IMR-90 (cell line): ENCODE results near the gene MTIF3. TPM values are rescaled to one million over a fixed set of nuclear protein-coding genes. Genes with fewer than 3 reads are reported as not detected.

ENCODE experiments used
- ATAC-seq: fragments of 200-7000 bp; cut with Tn5 transposase; 2 replicates; pipeline ENCODE4 v1.9.1; 2020; ENCODE audit warnings: low read depth, mild to moderate bottlenecking, moderate library complexity
- BruUV-seq: library from RNA; stranded (reverse); fragments of 400-500 nt; replicated peaks from 2 replicates; lab custom pipeline; 2021; lab: Mats Ljungman, UMichigan
- CTCF ChIA-PET: fragments of 300-600 bp; formaldehyde crosslinking; extraction: SDS; loops from one replicate; lab custom pipeline; 2021; ENCODE audit warnings: antibody characterized with exemption; lab: Yijun Ruan, JAX
- POLR2A ChIA-PET: fragments of 300-600 bp; sonication (Branson Sonifier 250); formaldehyde crosslinking; loops from one replicate; lab custom pipeline; 2022; ENCODE audit warnings: antibody characterized with exemption; ENCODE audit not compliant: unreplicated experiment; lab: Charles Lee
- DNase-seq: peaks from one replicate; pipeline ENCODE4 v3.0.0; 2013
- H2AFZ ChIP-seq: replicated peaks from 2 replicates; pipeline ENCODE3; 2013; ENCODE audit warnings: low read length, mild to moderate bottlenecking; ENCODE audit not compliant: poor library complexity
- H2AK5ac ChIP-seq: 2 replicates; pipeline ENCODE4 v1.6.1; 2013; ENCODE audit warnings: low read depth, low read length, inconsistent platforms
- H2AK9ac ChIP-seq: replicated peaks from 2 replicates; pipeline ENCODE3; 2013; ENCODE audit warnings: mild to moderate bottlenecking, low read depth, low read length, moderate library complexity; ENCODE audit not compliant: poor library complexity
- H2BK120ac ChIP-seq: 2 replicates; pipeline ENCODE4 v1.6.1; 2013; ENCODE audit warnings: low read depth, low read length, inconsistent platforms
- H2BK15ac ChIP-seq: 3 replicates; pipeline ENCODE4 v1.6.1; 2013; ENCODE audit warnings: low read depth, low read length, inconsistent platforms
- H2BK20ac ChIP-seq: 2 replicates; pipeline ENCODE4 v1.6.1; 2013; ENCODE audit warnings: low read depth, mild to moderate bottlenecking, inconsistent platforms, low read length, moderate library complexity
- H2BK5ac ChIP-seq: 2 replicates; pipeline ENCODE4 v1.6.1; 2013; ENCODE audit warnings: mild to moderate bottlenecking, low read depth, low read length, inconsistent platforms; ENCODE audit not compliant: poor library complexity, severe bottlenecking
- H3K14ac ChIP-seq: replicated peaks from 2 replicates; pipeline ENCODE4 v1.6.1; 2013; ENCODE audit warnings: low read depth, low read length, inconsistent platforms
- H3K18ac ChIP-seq: 2 replicates; pipeline ENCODE4 v1.6.1; 2013; ENCODE audit warnings: low read depth, low read length, control low read depth
- H3K23ac ChIP-seq: 2 replicates; pipeline ENCODE4 v1.6.1; 2013; ENCODE audit warnings: low read depth, low read length, inconsistent platforms
- H3K27ac ChIP-seq: 2 replicates; pipeline ENCODE4 v1.5.1; 2013; ENCODE audit warnings: mild to moderate bottlenecking, control low read depth, low read length; ENCODE audit not compliant: insufficient read depth
- H3K27me3 ChIP-seq: 2 replicates; pipeline ENCODE4 v1.6.1; 2013; ENCODE audit warnings: low read length; ENCODE audit not compliant: control insufficient read depth, insufficient read depth
- H3K36me3 ChIP-seq: 2 replicates; pipeline ENCODE4 v1.6.1; 2013; ENCODE audit warnings: low read length, mixed read lengths; ENCODE audit not compliant: control insufficient read depth, insufficient read depth
- H3K4ac ChIP-seq: 2 replicates; pipeline ENCODE4 v1.6.1; 2013; ENCODE audit warnings: low read depth, low read length, inconsistent platforms
- H3K4me1 ChIP-seq: 2 replicates; pipeline ENCODE4 v1.6.1; 2013; ENCODE audit warnings: low read length, mixed read lengths; ENCODE audit not compliant: control insufficient read depth, insufficient read depth
- H3K4me2 ChIP-seq: 2 replicates; pipeline ENCODE4 v1.6.1; 2013; ENCODE audit warnings: low read depth, mild to moderate bottlenecking, control low read depth, low read length, moderate library complexity
- H3K4me3 ChIP-seq: 2 replicates; pipeline ENCODE4 v1.5.1; 2013; ENCODE audit warnings: low read depth, mild to moderate bottlenecking, control low read depth, low read length, moderate library complexity; ENCODE audit not compliant: insufficient read depth
- H3K56ac ChIP-seq: 2 replicates; pipeline ENCODE4 v1.6.1; 2013; ENCODE audit warnings: low read length, inconsistent platforms; ENCODE audit not compliant: insufficient read depth; ENCODE audit errors: extremely low read depth
- H3K79me1 ChIP-seq, 2 experiments: 2 replicates each; pipeline ENCODE4 v1.6.1; 2013; ENCODE audit warnings: low read length in 2 of 2, inconsistent platforms in 1 of 2, low read depth in 1 of 2
- H3K9ac ChIP-seq: 2 replicates; pipeline ENCODE4 v1.6.1; 2013; ENCODE audit warnings: low read depth, low read length, control low read depth
- H3K9me1 ChIP-seq: 2 replicates; pipeline ENCODE4 v1.6.1; 2013; ENCODE audit warnings: low read length, inconsistent platforms; ENCODE audit not compliant: insufficient read depth
- H3K9me3 ChIP-seq: 2 replicates; pipeline ENCODE4 v1.6.1; 2013; ENCODE audit warnings: low read length; ENCODE audit not compliant: control insufficient read depth, insufficient read depth
- H4K20me1 ChIP-seq: 2 replicates; pipeline ENCODE4 v1.6.1; 2013; ENCODE audit warnings: low read length, inconsistent platforms; ENCODE audit not compliant: insufficient read depth
- H4K5ac ChIP-seq: 2 replicates; pipeline ENCODE4 v1.6.1; 2013; ENCODE audit warnings: mild to moderate bottlenecking, low read depth, low read length, control low read depth
- H4K8ac ChIP-seq, 2 experiments: 2 replicates each; pipeline ENCODE4 v1.6.1; 2013; ENCODE audit warnings: low read depth in 2 of 2, low read length in 2 of 2, control low read depth in 1 of 2, inconsistent platforms in 1 of 2
- H4K91ac ChIP-seq: 2 replicates; pipeline ENCODE4 v1.6.1; 2013; ENCODE audit warnings: low read depth, low read length, inconsistent platforms; ENCODE audit not compliant: insufficient read depth
- BHLHE40 ChIP-seq: fragments of 150-350 bp; IDR thresholded peaks from 2 replicates; pipeline ENCODE4 v1.6.1; 2016; ENCODE audit warnings: mild to moderate bottlenecking, low read depth, low read length
- CEBPB ChIP-seq: IDR thresholded peaks from 2 replicates; pipeline ENCODE4 v1.6.1; 2012; ENCODE audit warnings: low read depth, low read length, improper control_type of control experiment
- CHD1 ChIP-seq: IDR thresholded peaks from 2 replicates; pipeline ENCODE4 v1.6.1; 2012; ENCODE audit warnings: low read depth, low read length, improper control_type of control experiment
- CTCF ChIP-seq: conservative IDR thresholded peaks from 2 replicates; pipeline ENCODE4 v1.5.1; 2012; ENCODE audit warnings: mild to moderate bottlenecking, low read depth, low read length, improper control_type of control experiment
- FOS ChIP-seq: fragments of 150-350 bp; IDR thresholded peaks from 2 replicates; pipeline ENCODE4 v1.6.1; 2016; ENCODE audit warnings: low read depth, low read length
- MAFK ChIP-seq: IDR thresholded peaks from 2 replicates; pipeline ENCODE4 v1.6.1; 2012; ENCODE audit warnings: low read depth, low read length, improper control_type of control experiment
- MAZ ChIP-seq: IDR thresholded peaks from 2 replicates; pipeline ENCODE4 v1.6.1; 2012; ENCODE audit warnings: low read depth, mild to moderate bottlenecking, low read length, improper control_type of control experiment, moderate library complexity, borderline replicate concordance
- MXI1 ChIP-seq: IDR thresholded peaks from 2 replicates; pipeline ENCODE4 v1.6.1; 2012; ENCODE audit warnings: low read depth, mild to moderate bottlenecking, low read length, moderate library complexity, borderline replicate concordance
- NFE2L2 ChIP-seq: fragments of 150-350 bp; IDR thresholded peaks from 2 replicates; pipeline ENCODE4 v1.6.1; 2016; ENCODE audit warnings: low read depth, mild to moderate bottlenecking, low read length
- RCOR1 ChIP-seq: IDR thresholded peaks from 2 replicates; pipeline ENCODE4 v1.6.1; 2012; ENCODE audit warnings: mild to moderate bottlenecking, low read length, improper control_type of control experiment; ENCODE audit not compliant: insufficient replicate concordance
- SMC3 ChIP-seq: fragments of 150-350 bp; IDR thresholded peaks from 2 replicates; pipeline ENCODE4 v1.6.1; 2016; ENCODE audit warnings: low read depth, mild to moderate bottlenecking, antibody characterized with exemption, low read length, moderate library complexity
- WGBS, 2 experiments: methylation state at CpG; one replicate each; pipeline versions ENCODE4 v1.1.5 to v1.1.7; 2013; ENCODE audit warnings: missing lambda C conversion rate in 2 of 2; ENCODE audit not compliant: insufficient read length in 1 of 2; ENCODE audit errors: extremely low coverage in 2 of 2; 5-methylcytosine and 5-hydroxymethylcytosine counted together
- dilution Hi-C: fragments of 300-500 bp; cut with HindIII; formaldehyde crosslinking; loops from one replicate; pipeline ENCODE4 v1.14.3; 2018; ENCODE audit warnings: low sequenced_read_pairs; ENCODE audit not compliant: unreplicated experiment
- in situ Hi-C: fragments of 300-500 bp; cut with MboI; formaldehyde crosslinking; loops from 3 replicates; pipeline ENCODE4 v1.14.3; 2019; ENCODE audit warnings: low sequenced_read_pairs, inconsistent platforms, mixed read lengths
- intact Hi-C: fragments of 100-400 bp; cut with micrococcal nuclease; formaldehyde crosslinking; loops from 2 replicates; pipeline ENCODE4 v1.10.0; 2022
- polyA plus RNA-seq, 3 experiments: library from polyadenylated mRNA; depleted of rRNA; stranded (reverse); fragments of >200 nt; gene quantifications; 2 replicates each; pipeline ENCODE4 v1.2.3, GENCODE V29; 2012; ENCODE audit warnings: low replicate concordance in 1 of 3
- total RNA-seq: library from RNA; depleted of rRNA; stranded (reverse); fragments of >200 nt; gene quantifications from 2 replicates; pipeline ENCODE4 v1.2.3, GENCODE V29; 2012
- TF ChIP-seq, protein P1 (sequence below): fragments of 150-350 bp; IDR thresholded peaks from 2 replicates; pipeline ENCODE4 v1.6.1; 2017; ENCODE audit warnings: mild to moderate bottlenecking, antibody characterized with exemption, low read length, low read depth
- TF ChIP-seq, protein P2 (sequence below): fragments of 150-350 bp; IDR thresholded peaks from 2 replicates; pipeline ENCODE4 v1.6.1; 2016; ENCODE audit warnings: low read depth, mild to moderate bottlenecking, low read length, moderate library complexity, borderline replicate concordance

The MTIF3 gene
- total and polyA plus RNA-seq, 2 of the 4 experiments (the other 2 are of a cell fraction), result 31.7 to 41.0 TPM

DNA sequence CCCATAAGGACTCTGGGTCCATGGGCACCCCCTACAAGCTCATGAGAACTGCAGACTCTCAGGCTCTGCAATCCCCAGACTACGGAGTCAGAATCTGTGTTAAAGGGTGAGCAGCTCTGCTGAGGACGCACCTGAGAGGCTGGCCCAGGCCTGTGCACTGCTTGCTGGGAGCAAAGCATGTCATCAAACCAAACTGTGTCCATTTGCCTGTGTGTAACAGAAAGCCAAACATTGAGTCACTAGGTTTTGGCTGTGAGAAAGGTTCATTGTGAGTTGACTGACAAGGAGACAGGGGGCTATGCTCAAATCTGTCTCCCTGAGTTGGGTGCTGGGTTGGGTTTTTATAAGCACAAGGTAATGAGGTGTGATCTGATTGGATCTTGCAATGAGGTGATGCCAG lies 22.1 kb upstream of the MTIF3 start:
- Histone ChIP-seq H3K23ac (no peak overlapping the region), H3K27me3 (peaks cover 10% of the 10 kb centered on the region), H3K9me3 (no peaks in the 10 kb centered on the region), H2BK5ac (no peak overlapping the region), H2AFZ (no peak overlapping the region), H3K18ac (no peak overlapping the region), H3K4ac (no peak overlapping the region), H4K8ac (no peak overlapping the region), H3K36me3 (no peaks in the 10 kb centered on the region), H3K14ac (no peak overlapping the region), H3K4me3 (no peak overlapping the region), H4K20me1 (no peaks in the 10 kb centered on the region), H2AK5ac (no peak overlapping the region), H3K56ac (no peak overlapping the region), H3K4me1 (no peaks in the 10 kb centered on the region), H4K91ac (no peak overlapping the region), H4K5ac (no peak overlapping the region), H2AK9ac (no peak overlapping the region), H3K9me1 (no peaks in the 10 kb centered on the region), H3K9ac (no peak overlapping the region), H3K4me2 (no peak overlapping the region), H3K27ac (no peak overlapping the region), H3K79me1 (no peaks in the 10 kb centered on the region), H2BK120ac (no peak overlapping the region), H2BK20ac (no peak overlapping the region), H2BK15ac (no peak overlapping the region)
- dilution Hi-C loops, result no loop called here
- TF ChIP-seq BHLHE40 (no peak), CEBPB (no peak), FOS (no peak), SMC3 (no peak), RCOR1 (no peak), CTCF (no peak), NFE2L2 (no peak), MAFK (no peak), CHD1 (no peak), MAZ (no peak), MXI1 (no peak)
- TF ChIP-seq, protein P1, sequence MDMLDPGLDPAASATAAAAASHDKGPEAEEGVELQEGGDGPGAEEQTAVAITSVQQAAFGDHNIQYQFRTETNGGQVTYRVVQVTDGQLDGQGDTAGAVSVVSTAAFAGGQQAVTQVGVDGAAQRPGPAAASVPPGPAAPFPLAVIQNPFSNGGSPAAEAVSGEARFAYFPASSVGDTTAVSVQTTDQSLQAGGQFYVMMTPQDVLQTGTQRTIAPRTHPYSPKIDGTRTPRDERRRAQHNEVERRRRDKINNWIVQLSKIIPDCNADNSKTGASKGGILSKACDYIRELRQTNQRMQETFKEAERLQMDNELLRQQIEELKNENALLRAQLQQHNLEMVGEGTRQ, result no peak
- TF ChIP-seq, protein P2, sequence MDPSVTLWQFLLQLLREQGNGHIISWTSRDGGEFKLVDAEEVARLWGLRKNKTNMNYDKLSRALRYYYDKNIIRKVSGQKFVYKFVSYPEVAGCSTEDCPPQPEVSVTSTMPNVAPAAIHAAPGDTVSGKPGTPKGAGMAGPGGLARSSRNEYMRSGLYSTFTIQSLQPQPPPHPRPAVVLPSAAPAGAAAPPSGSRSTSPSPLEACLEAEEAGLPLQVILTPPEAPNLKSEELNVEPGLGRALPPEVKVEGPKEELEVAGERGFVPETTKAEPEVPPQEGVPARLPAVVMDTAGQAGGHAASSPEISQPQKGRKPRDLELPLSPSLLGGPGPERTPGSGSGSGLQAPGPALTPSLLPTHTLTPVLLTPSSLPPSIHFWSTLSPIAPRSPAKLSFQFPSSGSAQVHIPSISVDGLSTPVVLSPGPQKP, result no peak
- no peak for ATAC-seq
- CTCF ChIA-PET, result no interaction called here
- in situ Hi-C loops, result no loop called here
- 50% methylated on average over 1 of the region's 2 CpGs; no CpG with 5 or more reads in 1 of the 2 experiments for WGBS, 2 experiments
- DNase-seq, result no peak
- no TSS peak for BruUV-seq
- intact Hi-C loops, result no loop called here
- POLR2A ChIA-PET, result no interaction called here
